Hematopoietic multipotent progenitor cell (in vitro differentiated cells): Measurements from ENCODE around the gene RARG. TPM values are rescaled to one million over a fixed set of nuclear protein-coding genes. Genes with fewer than 3 reads are reported as not detected.

Source experiments
- DNase-seq, 3 donors: peaks; one replicate each; pipeline ENCODE4 v3.0.0-alpha.2; 2011 to 2015; ENCODE audit warnings: low read depth in 2 of 3, low spot score in 2 of 3
- total RNA-seq: library from RNA; depleted of rRNA; stranded (reverse); fragments of >200 nt; gene quantifications from one replicate; pipeline ENCODE4 v1.2.3, GENCODE V29; 2012

Gene RARG
- total RNA-seq, 1 donor: 3.2 TPM

DNA sequence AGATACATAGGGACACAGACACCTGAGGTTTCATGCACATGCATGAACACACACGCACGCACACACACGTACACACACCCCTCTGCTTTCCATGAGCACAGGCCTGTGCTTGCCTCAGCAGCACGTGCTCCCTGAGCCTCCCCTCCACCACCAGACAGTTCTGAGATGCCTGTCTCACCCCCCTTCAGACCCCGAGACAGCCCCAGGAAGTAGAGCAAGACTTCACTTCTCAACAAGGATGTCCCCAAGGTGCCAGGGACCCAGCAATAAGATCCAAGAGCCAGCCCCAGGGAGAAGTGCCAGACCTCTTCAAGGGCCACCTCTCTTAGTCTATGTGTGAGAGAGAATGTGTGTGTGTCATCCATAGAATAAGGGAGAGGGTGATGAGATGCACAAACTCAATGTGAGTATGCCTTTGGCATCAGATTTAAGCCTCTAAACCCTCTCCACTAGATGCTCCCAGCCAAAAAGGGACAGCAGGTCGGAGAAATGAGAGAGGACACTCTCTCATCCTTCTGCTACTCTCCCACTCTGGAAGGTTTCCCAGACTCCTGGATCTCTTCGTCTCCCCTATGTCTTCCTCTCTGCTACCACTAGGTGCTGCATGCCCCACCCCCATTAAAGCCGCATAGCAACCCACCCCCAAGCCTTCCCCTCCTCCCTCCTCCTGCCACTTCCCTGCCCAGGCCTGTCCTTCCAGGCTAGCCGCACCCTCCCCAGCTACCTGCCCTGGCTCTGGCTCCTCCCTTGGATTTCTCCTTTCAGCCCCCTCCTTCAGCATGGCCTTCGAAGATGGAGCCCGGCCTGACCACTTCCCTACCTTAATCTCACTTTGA is 7.7 kb downstream of the RARG start:
- no peak for DNase-seq

DNA sequence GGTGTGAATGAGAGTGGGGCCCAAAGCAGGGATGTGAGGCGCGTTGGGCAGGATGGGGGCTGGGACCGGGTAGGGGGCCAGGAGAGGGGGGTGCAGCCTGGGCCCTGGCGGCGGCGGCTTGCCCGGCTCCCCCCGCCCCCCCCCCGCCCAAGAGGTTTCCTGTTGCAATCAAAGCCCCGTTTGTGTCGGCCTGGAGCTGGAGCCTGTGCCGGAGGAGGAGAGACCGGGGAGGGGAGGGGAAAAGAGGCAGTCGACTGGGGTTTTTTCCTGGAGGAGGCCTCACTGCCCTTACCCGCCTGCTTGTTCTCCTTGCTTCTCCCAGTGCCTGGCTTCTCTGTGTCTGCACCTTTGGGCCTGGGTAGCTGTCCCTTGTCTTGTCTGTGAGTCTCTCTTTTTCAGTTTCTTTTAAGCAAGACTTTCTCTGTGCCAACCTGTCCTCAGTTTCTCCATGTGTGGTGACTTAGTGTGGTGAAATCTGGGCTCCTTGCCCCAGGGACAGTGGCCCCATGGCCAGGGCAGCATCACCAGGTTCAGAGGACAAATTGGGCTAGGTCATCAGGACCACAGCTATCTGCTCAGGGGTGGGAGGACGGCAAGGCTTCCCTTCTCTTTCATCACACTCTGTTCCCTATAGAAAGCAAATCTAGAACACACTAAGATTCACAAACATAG is 8.5 kb downstream of the RARG start:
- no peak for DNase-seq

DNA sequence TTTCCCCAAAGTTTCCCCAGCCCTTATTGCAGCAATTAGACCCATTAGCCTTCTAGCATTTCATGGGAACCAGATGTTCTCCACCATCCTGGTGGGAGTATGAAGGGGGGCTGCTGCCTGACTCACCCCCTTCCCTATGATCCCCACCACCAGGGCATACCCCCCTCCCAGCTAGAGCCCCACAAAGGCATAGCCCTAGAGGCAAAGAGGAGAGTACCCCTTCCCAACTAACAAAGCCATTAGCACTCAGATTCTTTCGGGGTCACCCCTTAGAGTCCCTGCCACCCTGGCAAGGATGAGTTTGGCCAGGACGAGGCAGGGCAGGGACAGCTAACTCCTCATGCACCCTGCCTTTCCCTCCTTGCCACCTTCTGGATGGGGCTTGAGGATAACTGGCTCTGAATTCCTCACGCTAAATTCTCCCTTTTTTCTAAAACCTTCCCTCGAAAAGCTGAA is 9.2 kb downstream of the RARG start:
- no peak for DNase-seq

DNA sequence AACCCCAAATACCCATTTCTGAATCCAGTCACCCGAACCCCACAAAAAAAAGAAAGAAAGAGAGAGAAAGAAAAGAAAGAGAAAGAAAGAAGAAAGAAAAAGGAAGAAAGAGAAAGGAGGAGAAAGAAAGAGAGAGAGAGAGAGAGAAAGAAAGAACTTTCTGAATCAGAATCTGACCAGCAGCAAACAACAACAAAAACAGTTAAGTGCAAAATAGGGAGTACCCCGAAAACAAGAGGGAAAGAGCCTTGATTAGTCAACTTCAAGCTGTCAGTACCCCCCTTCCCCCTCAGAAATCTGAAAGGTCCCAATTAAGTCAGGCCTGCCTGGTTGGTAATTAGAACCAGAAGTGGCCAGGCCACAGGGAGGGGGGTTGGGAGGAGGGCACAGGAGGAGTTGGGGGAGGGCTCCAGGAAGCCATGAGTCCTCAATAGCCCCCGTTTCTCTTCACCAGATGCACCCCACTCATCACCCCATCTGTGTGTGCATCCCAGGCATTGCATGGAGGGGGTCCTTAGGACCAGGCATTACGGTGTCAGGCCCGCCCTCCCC is 9.8 kb downstream of the RARG start:
- DNase-seq: no peak

DNA sequence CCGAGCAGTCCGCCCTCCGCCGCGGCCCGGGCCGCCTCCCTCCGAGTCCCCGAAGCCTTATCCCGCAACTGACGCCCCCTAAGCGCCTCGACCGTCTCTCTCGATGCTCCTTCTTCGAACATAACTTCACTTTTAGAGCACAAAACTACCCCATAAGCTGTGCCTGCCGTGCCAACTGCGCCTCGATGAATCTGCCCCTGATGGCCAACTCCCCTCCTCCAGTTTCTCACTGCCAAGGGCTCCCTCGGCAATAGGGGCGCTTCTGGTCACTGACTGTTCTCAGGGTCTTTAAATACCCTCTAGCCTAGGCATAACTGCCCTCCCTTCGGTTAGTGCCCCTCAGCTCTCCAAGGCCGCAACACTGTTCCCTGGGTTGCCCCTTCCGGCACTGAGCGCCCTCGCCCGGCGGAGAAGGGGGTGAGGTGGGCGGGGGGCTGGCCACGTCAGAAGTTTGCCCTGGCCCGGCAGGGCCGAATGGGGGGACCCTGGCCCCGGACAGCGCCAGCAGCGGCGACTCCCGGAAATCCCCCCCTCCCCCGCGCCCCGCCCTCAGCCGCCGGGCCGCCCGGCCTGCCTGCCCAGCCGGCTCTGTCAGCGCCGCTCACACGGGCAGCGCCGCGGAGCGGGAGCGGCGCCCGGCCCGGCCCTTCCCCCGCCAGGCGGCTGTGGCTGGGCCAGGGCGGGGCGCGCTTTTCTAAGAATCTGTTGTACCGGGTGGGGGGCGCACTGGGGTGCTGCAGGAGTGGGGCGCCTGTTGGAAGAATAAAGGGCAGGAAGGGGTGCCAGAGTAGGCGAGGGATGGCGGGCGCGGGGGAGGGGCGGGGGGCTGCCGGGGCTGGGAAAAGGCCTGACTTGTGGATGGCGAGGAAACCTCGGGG is 10.6 kb downstream of the RARG start:
- peak in 2 of 3 donors; percentile 58 to 68 for DNase-seq

DNA sequence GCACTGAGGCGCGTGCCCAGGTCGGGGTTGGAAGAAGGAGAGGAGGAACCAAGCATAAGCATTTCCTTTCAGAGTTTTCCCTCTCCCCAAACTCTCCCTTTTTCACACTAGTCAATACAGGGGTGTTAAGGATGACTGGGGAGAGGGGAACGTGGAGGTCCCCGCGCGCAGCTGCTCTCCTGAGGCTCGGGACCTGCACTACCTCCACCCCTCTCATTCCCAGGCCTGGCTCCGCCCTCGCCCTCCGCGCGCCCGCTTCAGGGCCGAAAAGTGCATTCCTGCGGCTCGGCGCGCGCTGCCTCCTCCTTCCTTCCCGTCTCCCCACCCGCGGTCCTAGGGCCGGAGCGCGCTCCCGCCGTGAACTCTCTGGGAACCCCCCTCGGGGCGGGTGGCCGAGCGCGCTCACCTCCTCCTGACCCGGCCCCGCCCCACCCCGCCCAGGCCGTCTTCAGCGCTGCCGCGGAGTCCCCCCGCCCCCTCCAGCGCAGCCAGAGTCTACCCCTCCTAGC is 11.3 kb downstream of the RARG start:
- DNase-seq: peak; percentile 58 to 86 (median 76)

DNA sequence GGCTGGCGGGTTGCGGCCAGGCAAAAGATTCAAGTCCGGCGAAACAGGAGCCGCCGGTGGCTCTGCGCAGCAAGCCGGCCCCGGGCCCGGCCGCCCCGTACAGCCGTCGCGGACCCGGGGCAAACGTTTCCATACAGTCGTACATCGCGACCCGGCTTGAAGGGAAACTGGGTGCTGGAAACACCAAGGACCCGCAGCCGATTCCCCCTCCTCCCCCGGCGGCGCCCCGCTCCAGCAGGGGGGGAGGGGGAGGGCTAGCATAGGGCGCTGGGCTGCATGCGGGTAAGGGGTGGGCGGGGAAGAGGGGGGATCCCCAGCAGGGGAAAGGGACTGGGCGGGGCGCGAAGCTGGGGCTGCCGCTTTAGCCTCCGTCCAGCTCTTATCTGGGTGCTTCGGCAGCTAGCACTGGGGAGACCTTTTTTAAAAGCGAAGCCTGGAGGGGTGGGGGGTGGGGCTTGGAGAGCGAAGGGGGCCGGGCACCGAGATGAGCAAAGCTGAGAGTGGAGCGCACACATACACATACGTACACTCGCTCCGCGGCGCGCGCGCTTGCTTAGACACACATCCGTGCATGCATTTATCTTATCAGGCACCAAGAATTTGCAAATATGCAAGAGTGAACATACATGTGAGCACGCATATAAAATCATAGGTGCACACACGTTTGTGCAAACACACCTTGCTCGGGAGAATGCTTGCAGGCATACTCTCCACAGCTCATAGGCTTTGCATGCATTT is 11.9 kb downstream of the RARG start:
- DNase-seq: peak; percentile 54 to 67 (median 60)

DNA sequence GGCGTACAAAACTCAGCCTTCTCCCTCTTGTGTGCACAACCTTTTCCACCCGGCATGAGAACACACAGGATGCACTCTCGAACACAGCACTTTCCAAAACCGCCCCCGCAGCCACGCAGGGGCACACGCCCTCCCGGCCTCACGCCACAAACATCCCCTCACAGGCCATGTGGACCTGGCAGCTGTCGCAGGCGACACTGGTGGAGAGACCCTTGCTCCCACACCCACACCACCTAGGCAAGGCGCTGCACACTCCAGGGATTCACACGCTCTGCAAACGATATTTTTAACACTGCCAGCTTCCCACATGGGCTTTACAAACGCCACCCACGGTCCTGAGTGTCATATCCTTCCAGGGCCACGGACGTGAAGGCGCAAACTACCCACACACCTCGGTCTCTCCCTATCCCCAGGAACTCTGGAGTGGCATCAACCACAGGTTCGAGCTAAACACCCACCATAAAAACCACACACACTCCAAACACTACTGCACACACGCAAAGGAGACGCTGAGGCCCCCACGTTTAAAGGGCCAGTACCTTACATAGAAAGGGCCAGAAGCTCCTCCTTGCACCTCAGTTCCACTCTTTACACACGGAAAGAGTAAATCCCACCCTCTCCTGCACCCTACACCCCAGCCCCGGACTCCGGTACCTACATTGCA is 12.6 kb downstream of the RARG start:
- no peak for DNase-seq

DNA sequence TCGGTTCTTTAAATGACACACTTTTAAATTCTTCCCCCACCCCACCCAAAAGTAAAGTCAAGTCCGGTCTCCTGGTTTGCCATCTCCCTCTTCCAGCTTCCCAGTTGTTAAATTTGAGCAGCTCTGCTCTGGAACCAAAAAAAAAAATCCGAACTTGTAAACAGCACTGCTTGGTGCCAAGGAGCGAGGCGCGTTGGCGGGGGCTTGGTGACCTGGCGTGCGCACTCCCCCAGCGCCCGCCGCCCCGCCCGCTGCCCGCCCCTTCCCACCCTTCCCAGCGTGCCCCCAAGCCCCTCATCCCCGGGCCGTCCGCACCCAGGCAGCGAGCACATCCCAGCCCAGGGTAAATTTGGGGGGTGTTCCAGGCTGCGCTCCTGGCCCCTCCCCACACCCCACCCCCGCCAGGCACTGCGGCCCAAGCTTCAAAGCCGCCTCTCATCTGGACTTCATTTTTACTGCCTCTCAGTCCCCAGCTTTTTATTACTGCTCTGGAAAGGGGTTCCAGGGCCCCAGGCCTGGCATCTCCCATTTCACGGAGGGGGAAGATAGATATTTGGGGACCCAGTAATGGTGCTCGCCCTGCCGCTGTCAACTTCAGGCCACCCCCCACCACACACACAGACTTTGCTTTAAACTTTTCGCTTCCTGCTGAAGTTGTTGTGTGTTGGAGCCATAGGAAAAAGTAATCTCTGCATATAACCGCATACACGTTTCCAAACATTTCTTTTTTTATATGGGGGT is 13.3 kb downstream of the RARG start:
- DNase-seq: no peak

DNA sequence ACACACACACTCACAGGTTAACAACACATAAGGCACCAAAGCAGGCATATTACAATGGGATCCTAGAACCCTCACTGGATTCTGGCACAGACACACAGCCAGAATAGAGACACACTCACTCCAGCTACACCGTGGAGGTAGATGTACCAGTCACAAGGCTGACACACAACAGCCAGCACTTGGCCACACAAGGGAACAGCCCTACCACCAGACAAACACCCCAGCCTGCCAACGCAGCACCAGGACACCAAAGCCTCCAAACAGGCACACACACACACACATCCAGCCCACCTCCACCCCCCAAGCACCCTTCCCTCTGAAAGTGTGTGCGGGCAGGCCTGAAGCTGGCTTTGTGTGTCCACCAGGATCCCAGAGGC is 14.1 kb downstream of the RARG start:
- DNase-seq: no peak

DNA sequence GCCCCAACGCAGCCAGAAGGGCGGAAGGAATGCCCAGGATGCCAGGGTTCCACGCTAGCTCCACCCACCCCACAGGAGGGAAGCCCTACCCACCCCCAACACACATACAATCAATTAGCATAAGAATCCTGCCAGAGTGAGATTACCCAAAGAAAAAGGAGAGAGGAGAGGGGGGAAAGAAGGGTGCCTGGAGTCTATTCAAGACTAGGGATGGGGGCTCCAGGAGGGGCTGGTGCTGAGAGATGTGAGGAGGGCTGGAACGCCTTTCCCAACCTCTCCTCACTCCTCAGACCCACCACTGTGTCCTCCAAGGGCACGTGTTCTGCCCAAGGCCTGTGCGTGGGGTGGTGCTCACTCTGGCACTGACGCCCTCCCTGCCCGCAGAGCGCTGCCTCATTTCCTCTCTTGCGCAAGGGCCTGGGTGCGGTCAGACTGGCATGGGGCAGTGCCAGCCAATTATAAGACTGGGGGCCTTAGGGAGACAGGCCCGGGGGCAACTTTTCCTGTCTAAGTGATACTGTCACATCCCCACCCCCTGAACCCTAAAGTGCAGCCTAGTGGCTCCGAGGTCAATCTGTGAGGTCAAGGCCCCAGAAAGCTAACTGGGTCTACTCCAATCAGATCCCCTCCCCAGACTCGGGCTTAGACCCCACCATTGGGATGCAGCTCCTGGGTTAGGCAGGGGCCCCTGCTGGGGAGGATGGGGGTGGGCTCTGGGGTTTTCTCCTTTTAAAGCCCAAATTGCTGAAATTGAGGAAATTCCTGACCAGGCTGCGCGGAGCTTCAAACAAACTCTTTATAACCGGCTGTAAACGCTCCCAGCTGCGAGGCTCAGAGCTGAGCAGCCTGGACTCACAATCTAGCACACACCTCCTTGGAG is 14.7 kb downstream of the RARG start:
- peak in 2 of 3 donors; percentile 55 to 66 for DNase-seq

DNA sequence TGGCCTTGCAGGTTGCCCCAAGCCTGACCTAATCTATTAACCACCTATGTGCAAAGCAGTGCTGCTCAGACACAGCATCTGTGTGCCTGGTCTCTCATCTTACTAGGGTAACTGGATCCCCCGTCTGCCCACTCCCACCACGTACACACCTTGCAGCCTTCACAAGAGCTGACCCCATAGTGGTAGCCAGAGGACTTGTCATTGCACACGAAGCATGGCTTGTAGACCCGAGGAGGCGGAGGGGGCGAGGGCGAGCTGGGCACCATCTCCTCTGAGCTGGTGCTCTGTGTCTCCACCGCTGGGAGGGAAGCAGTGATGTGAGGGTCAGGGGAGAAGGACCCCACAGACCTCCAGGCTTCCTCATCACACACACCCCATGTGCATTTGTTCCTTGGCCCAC is 16.5 kb downstream of the RARG start:
- no peak for DNase-seq

DNA sequence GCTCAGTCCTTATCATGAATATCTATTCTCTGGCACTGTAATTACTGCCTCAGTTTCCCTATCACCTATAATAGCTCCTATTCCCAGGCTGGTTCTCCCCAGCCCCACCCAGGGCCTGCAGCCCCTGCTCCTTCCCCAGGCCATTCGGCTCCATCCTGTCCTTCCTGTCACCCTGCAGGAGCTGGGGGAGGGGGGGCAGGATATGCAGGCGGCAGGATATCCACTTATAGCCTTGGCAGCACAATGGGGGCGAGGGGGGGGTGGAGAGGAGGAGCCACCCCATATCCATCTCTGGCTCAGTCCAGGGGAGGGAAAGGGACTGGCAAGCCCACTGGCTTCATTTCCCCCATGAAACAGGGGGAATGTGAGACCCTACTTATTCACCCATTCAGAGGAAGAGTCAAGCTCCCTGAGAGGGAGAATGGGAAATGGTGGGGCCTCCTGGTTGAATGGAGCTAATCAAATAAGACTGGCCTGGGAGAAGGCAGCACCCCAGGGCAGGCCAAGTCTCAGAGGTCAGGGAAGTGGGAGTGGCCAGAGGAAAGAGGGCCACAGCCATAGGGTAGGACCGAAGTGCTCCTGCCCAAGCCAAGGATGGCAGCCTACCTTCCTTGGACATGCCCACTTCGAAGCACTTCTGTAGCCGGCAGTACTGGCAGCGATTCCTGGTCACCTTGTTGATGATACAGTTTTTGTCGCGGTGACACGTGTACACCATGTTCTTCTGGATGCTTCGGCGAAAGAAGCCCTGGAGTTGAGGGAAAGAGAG is 17.1 kb downstream of the RARG start:
- DNase-seq: no peak

DNA sequence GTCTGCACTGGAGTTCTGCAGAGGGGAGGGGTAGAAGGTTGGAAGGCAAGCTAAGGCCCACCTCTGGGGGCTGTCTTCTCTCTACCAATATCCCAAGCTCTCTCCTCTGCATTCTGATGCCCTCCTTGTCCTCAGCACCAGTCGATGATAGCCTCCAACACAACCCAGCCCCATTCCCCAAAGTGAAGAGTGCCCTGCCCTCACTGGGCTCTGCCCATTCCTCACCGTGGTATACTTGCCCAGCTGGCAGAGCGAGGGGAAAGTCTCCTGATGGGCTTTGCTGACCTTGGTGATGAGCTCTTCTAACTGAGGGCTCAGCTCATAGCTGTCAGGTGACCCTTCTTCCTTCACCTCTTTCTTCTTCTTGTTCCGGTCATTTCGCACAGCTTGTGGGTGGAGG is 17.8 kb downstream of the RARG start:
- DNase-seq: no peak

DNA sequence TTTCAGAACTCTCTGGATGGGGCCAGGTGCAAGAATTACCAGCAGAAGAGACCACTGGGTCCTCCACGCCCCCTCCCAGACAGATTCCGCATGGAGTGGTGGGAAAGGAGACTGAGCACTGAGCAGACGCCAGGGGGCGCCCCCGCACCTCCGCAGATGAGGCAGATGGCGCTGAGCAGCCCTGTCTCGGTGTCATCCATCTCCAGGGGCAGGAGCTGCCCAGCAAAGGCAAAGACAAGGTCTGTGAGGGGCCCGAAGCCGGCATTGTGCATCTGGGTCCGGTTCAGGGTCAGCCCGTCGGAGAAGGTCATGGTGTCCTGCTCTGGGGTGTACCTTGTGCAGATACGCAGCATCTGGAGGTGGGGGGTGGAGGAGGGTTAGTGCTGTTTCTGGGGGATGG is 18.7 kb downstream of the RARG start:
- peak; percentile 72 to 81 (median 79) for DNase-seq

DNA sequence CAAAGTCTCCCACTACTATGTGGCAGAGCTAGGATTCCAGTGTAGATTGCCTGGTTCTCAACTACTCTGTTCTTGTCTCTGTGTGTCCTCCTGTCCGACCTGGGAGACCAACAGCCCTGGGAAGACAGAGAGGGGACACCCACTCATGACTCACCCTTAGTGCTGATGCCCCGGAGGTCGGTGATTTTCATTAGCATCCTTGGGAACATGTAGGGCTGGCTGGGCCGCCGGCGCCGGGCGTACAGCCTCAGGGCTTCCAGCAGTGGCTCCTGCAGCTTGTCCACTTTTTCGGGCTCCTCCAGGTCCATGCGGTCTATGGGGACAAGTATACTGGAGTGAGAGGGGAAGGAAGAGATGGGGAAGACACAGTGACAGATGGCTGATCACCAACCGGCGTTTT is 19.1 kb downstream of the RARG start:
- DNase-seq: no peak
